Liver (tissue), 3 donors: Measurements from ENCODE around the gene EWSR1.

Experiments used
- FOXA1 ChIP-seq: IDR thresholded peaks from 2 replicates; pipeline ENCODE4 v1.6.1; 2016; ENCODE audit warnings: antibody characterized with exemption
- GABPA ChIP-seq, 2 donors: IDR thresholded peaks in 1 of 2; conservative IDR thresholded peaks in 1 of 2; 2 replicates each; pipeline ENCODE4 v1.6.1; 2016; ENCODE audit warnings: antibody characterized with exemption in 2 of 2, mild to moderate bottlenecking in 1 of 2, moderate library complexity in 1 of 2
- HNF4A ChIP-seq, 2 donors: conservative IDR thresholded peaks; 2 replicates each; pipeline ENCODE4 v1.6.1; 2016; ENCODE audit warnings: antibody characterized with exemption in 2 of 2, mild to moderate bottlenecking in 2 of 2
- JUND ChIP-seq, 2 donors: IDR thresholded peaks; 2 replicates each; pipeline ENCODE4 v1.6.1; 2016; ENCODE audit warnings: antibody characterized with exemption in 2 of 2
- NR2F2 ChIP-seq: IDR thresholded peaks from 2 replicates; pipeline ENCODE4 v1.6.1; 2016; ENCODE audit warnings: antibody characterized with exemption
- RAD21 ChIP-seq, 2 donors: IDR thresholded peaks; 2 replicates each; pipeline ENCODE4 v1.6.1; 2016; ENCODE audit warnings: antibody characterized with exemption in 2 of 2, mild to moderate bottlenecking in 2 of 2
- RXRA ChIP-seq, 2 donors: IDR thresholded peaks; 2 replicates each; pipeline ENCODE4 v1.6.1; 2017 to 2018; ENCODE audit warnings: antibody characterized with exemption in 2 of 2, mild to moderate bottlenecking in 1 of 2
- TAF1 ChIP-seq: conservative IDR thresholded peaks from 2 replicates; pipeline ENCODE4 v1.6.1; 2016; ENCODE audit warnings: antibody characterized with exemption, mild to moderate bottlenecking
- YY1 ChIP-seq: IDR thresholded peaks from 2 replicates; pipeline ENCODE4 v1.6.1; 2016; ENCODE audit warnings: antibody characterized with exemption, mild to moderate bottlenecking
- TF ChIP-seq, protein P1 (sequence below): fragments of 150-350 bp; IDR thresholded peaks from 2 replicates; pipeline ENCODE4 v1.5.1; 2017; ENCODE audit warnings: improper control_type of control experiment, low read depth, low read length; ENCODE audit not compliant: missing input control
- TF ChIP-seq, protein P2 (sequence below): IDR thresholded peaks from 2 replicates; pipeline ENCODE4 v1.6.1; 2016; ENCODE audit warnings: antibody characterized with exemption
- TF ChIP-seq, protein P3 (sequence below): IDR thresholded peaks from 2 replicates; pipeline ENCODE4 v1.6.1; 2016; ENCODE audit warnings: antibody characterized with exemption
- TF ChIP-seq, protein P4 (sequence below): IDR thresholded peaks from 2 replicates; pipeline ENCODE4 v1.6.1; 2016; ENCODE audit warnings: antibody characterized with exemption, mild to moderate bottlenecking
- TF ChIP-seq, protein P5 (sequence below): IDR thresholded peaks from 2 replicates; pipeline ENCODE4 v1.6.1; 2016; ENCODE audit warnings: antibody characterized with exemption
- donor health status: healthy.
- donor health status: healthy.

DNA sequence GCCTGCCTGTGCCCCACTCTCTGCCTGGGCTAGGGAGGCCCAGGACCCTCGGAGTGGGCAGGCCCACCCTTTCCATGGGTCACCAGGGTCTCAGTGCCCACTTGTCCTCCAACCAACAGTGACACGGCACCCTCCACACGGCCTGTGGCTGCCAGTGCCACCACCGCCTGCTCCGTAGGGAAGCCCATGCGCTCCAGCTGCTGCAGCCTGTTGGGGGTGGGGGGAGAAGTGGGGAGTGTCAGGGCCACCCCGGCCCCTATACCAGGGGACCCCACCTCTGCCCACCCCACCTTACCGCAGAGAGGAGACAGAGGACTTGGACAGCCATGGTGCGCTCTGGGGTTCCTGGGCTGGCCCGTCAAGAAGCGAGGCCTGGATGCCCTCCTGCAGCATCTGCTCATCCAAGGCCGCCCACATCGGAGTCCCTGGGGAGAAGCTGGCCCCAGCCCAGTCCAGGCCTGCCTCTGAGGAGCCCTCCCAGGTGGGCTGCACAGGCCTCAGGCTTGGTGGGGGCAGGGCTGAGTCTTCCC is 8.0 kb upstream of the EWSR1 start:
- TF ChIP-seq RAD21 (IDR thresholded peaks at IDR 0.05) (no peak), RXRA (IDR thresholded peaks at IDR 0.05) (no peak), GABPA (IDR thresholded peaks at IDR 0.05 in 1 of 2, conservative IDR thresholded peaks at IDR 0.05 in 1 of 2) (no peak), HNF4A (conservative IDR thresholded peaks at IDR 0.05) (no peak), TAF1 (no peak), JUND (IDR thresholded peaks at IDR 0.05) (no peak), FOXA1 (no peak), YY1 (no peak), NR2F2 (no peak)
- TF ChIP-seq, protein P1, sequence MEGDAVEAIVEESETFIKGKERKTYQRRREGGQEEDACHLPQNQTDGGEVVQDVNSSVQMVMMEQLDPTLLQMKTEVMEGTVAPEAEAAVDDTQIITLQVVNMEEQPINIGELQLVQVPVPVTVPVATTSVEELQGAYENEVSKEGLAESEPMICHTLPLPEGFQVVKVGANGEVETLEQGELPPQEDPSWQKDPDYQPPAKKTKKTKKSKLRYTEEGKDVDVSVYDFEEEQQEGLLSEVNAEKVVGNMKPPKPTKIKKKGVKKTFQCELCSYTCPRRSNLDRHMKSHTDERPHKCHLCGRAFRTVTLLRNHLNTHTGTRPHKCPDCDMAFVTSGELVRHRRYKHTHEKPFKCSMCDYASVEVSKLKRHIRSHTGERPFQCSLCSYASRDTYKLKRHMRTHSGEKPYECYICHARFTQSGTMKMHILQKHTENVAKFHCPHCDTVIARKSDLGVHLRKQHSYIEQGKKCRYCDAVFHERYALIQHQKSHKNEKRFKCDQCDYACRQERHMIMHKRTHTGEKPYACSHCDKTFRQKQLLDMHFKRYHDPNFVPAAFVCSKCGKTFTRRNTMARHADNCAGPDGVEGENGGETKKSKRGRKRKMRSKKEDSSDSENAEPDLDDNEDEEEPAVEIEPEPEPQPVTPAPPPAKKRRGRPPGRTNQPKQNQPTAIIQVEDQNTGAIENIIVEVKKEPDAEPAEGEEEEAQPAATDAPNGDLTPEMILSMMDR: no peak
- TF ChIP-seq, protein P2, sequence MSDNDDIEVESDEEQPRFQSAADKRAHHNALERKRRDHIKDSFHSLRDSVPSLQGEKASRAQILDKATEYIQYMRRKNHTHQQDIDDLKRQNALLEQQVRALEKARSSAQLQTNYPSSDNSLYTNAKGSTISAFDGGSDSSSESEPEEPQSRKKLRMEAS: no peak
- TF ChIP-seq, protein P3, sequence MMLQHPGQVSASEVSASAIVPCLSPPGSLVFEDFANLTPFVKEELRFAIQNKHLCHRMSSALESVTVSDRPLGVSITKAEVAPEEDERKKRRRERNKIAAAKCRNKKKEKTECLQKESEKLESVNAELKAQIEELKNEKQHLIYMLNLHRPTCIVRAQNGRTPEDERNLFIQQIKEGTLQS: no peak
- TF ChIP-seq, protein P4, sequence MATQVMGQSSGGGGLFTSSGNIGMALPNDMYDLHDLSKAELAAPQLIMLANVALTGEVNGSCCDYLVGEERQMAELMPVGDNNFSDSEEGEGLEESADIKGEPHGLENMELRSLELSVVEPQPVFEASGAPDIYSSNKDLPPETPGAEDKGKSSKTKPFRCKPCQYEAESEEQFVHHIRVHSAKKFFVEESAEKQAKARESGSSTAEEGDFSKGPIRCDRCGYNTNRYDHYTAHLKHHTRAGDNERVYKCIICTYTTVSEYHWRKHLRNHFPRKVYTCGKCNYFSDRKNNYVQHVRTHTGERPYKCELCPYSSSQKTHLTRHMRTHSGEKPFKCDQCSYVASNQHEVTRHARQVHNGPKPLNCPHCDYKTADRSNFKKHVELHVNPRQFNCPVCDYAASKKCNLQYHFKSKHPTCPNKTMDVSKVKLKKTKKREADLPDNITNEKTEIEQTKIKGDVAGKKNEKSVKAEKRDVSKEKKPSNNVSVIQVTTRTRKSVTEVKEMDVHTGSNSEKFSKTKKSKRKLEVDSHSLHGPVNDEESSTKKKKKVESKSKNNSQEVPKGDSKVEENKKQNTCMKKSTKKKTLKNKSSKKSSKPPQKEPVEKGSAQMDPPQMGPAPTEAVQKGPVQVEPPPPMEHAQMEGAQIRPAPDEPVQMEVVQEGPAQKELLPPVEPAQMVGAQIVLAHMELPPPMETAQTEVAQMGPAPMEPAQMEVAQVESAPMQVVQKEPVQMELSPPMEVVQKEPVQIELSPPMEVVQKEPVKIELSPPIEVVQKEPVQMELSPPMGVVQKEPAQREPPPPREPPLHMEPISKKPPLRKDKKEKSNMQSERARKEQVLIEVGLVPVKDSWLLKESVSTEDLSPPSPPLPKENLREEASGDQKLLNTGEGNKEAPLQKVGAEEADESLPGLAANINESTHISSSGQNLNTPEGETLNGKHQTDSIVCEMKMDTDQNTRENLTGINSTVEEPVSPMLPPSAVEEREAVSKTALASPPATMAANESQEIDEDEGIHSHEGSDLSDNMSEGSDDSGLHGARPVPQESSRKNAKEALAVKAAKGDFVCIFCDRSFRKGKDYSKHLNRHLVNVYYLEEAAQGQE: no peak
- TF ChIP-seq, protein P5, sequence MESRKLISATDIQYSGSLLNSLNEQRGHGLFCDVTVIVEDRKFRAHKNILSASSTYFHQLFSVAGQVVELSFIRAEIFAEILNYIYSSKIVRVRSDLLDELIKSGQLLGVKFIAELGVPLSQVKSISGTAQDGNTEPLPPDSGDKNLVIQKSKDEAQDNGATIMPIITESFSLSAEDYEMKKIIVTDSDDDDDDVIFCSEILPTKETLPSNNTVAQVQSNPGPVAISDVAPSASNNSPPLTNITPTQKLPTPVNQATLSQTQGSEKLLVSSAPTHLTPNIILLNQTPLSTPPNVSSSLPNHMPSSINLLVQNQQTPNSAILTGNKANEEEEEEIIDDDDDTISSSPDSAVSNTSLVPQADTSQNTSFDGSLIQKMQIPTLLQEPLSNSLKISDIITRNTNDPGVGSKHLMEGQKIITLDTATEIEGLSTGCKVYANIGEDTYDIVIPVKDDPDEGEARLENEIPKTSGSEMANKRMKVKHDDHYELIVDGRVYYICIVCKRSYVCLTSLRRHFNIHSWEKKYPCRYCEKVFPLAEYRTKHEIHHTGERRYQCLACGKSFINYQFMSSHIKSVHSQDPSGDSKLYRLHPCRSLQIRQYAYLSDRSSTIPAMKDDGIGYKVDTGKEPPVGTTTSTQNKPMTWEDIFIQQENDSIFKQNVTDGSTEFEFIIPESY: no peak
